H9 (cell line): ENCODE results near the gene GHRHR. TPM values are rescaled to one million over a fixed set of nuclear protein-coding genes. Genes with fewer than 3 reads are reported as not detected.

Source experiments
- DNase-seq: peaks from one replicate; pipeline ENCODE4 v3.0.0-alpha.2; 2017
- H2AFZ ChIP-seq: one replicate; pipeline ENCODE4 v1.6.1; 2013; ENCODE audit warnings: mild to moderate bottlenecking, low read length, control low read depth, moderate library complexity
- H2AK5ac ChIP-seq: 2 replicates; pipeline ENCODE4 v1.6.1; 2013; ENCODE audit warnings: low read length, control low read depth, mixed read lengths; ENCODE audit not compliant: insufficient read length
- H2BK120ac ChIP-seq: one replicate; pipeline ENCODE4 v1.6.1; 2013; ENCODE audit warnings: low read depth, mild to moderate bottlenecking, low read length, control low read depth, inconsistent platforms; ENCODE audit not compliant: poor library complexity, severe bottlenecking
- H2BK12ac ChIP-seq: 2 replicates; pipeline ENCODE4 v1.6.1; 2013; ENCODE audit warnings: low read length, control low read depth, mixed read lengths, low read depth; ENCODE audit not compliant: insufficient read length
- H2BK15ac ChIP-seq: 2 replicates; pipeline ENCODE4 v1.6.1; 2013; ENCODE audit warnings: low read depth, low read length, control low read depth
- H2BK20ac ChIP-seq: one replicate; pipeline ENCODE4 v1.6.1; 2013; ENCODE audit warnings: low read depth, mild to moderate bottlenecking, low read length, control low read depth, inconsistent platforms; ENCODE audit not compliant: poor library complexity, severe bottlenecking
- H2BK5ac ChIP-seq: 2 replicates; pipeline ENCODE4 v1.6.1; 2013; ENCODE audit warnings: low read length, control low read depth, mixed read lengths; ENCODE audit not compliant: insufficient read length
- H3K14ac ChIP-seq: 2 replicates; pipeline ENCODE4 v1.6.1; 2013; ENCODE audit warnings: low read length, control low read depth; ENCODE audit not compliant: insufficient read depth
- H3K18ac ChIP-seq: 2 replicates; pipeline ENCODE4 v1.6.1; 2013; ENCODE audit warnings: low read depth, mild to moderate bottlenecking, mixed read lengths, low read length, control low read depth; ENCODE audit not compliant: insufficient read length
- H3K23ac ChIP-seq: 2 replicates; pipeline ENCODE4 v1.6.1; 2013; ENCODE audit warnings: low read length, control low read depth, mixed read lengths, low read depth; ENCODE audit not compliant: insufficient read length
- H3K23me2 ChIP-seq: 2 replicates; pipeline ENCODE4 v1.6.1; 2013; ENCODE audit warnings: low read depth, mild to moderate bottlenecking, mixed read lengths, low read length, control low read depth; ENCODE audit not compliant: insufficient read length, poor library complexity, severe bottlenecking
- H3K27ac ChIP-seq: 2 replicates; pipeline ENCODE4 v1.5.1; 2013; ENCODE audit warnings: low read length, control low read depth, mixed read lengths, low read depth; ENCODE audit not compliant: insufficient read length
- H3K27me3 ChIP-seq: 2 replicates; pipeline ENCODE4 v1.6.1; 2013; ENCODE audit warnings: low read length, control low read depth, inconsistent platforms; ENCODE audit not compliant: insufficient read depth
- H3K4ac ChIP-seq: 2 replicates; pipeline ENCODE4 v1.6.1; 2013; ENCODE audit warnings: low read depth, mild to moderate bottlenecking, control low read depth, inconsistent platforms, low read length, moderate library complexity
- H3K4me1 ChIP-seq: 2 replicates; pipeline ENCODE4 v1.6.1; 2013; ENCODE audit warnings: low read length, control low read depth, inconsistent platforms; ENCODE audit not compliant: insufficient read depth
- H3K4me2 ChIP-seq: 2 replicates; pipeline ENCODE4 v1.6.1; 2013; ENCODE audit warnings: low read length, control low read depth, mixed read lengths; ENCODE audit not compliant: insufficient read length, insufficient read depth
- H3K56ac ChIP-seq: 2 replicates; pipeline ENCODE4 v1.6.1; 2013; ENCODE audit warnings: low read depth, mild to moderate bottlenecking, mixed read lengths, low read length, control low read depth; ENCODE audit not compliant: insufficient read length
- H3K79me1 ChIP-seq: 2 replicates; pipeline ENCODE4 v1.6.1; 2013; ENCODE audit warnings: low read depth, mild to moderate bottlenecking, moderate library complexity, low read length, control low read depth, inconsistent platforms; ENCODE audit not compliant: insufficient read depth, poor library complexity, severe bottlenecking
- H3K79me2 ChIP-seq: 2 replicates; pipeline ENCODE4 v1.6.1; 2013; ENCODE audit warnings: low read length, control low read depth, inconsistent platforms; ENCODE audit not compliant: insufficient read depth
- H3K9ac ChIP-seq: 2 replicates; pipeline ENCODE4 v1.6.1; 2013; ENCODE audit warnings: low read length, control low read depth, mixed read lengths; ENCODE audit not compliant: insufficient read length; ENCODE audit errors: extremely low read depth
- H3K9me3 ChIP-seq: one replicate; pipeline ENCODE4 v1.6.1; 2013; ENCODE audit warnings: low read depth, low read length, inconsistent platforms; ENCODE audit not compliant: control insufficient read depth
- H3T11ph ChIP-seq: one replicate; pipeline ENCODE4 v1.6.1; 2013; ENCODE audit warnings: mild to moderate bottlenecking, low read length, control low read depth, inconsistent platforms
- H4K20me1 ChIP-seq: one replicate; pipeline ENCODE4 v1.6.1; 2013; ENCODE audit not compliant: control insufficient read depth, insufficient read length, insufficient read depth
- H4K5ac ChIP-seq: 2 replicates; pipeline ENCODE4 v1.6.1; 2013; ENCODE audit warnings: low read depth, mild to moderate bottlenecking, mixed read lengths, low read length, control low read depth; ENCODE audit not compliant: insufficient read length
- H4K8ac ChIP-seq: replicated peaks from 2 replicates; pipeline ENCODE4 v1.6.1; 2013; ENCODE audit warnings: low read length, control low read depth, mixed read lengths, low read depth; ENCODE audit not compliant: insufficient read length
- H4K91ac ChIP-seq: 2 replicates; pipeline ENCODE4 v1.6.1; 2013; ENCODE audit warnings: low read depth, mild to moderate bottlenecking, moderate library complexity, mixed read lengths, low read length, control low read depth; ENCODE audit not compliant: insufficient read length
- H3K27ac Mint-ChIP-seq, 3 experiments: 2 replicates in 2 of 3; 3 replicates in 1 of 3; pipeline ENCODE4 v1.8.0; 2020 to 2021; ENCODE audit warnings: mixed read lengths in 3 of 3, mild to moderate bottlenecking in 1 of 3, moderate library complexity in 1 of 3
- H3K27me3 Mint-ChIP-seq: 2 replicates; pipeline ENCODE4 v1.8.0; 2021; ENCODE audit warnings: low read depth, mild to moderate bottlenecking, moderate library complexity, mixed read lengths
- H3K36me3 Mint-ChIP-seq, 3 experiments: 2 replicates in 2 of 3; 3 replicates in 1 of 3; pipeline ENCODE4 v1.8.0; 2020 to 2021; ENCODE audit warnings: low read depth in 3 of 3, mixed read lengths in 3 of 3; ENCODE audit not compliant: insufficient read depth in 1 of 3
- H3K4me1 Mint-ChIP-seq, 2 experiments: 2 replicates each; pipeline ENCODE4 v1.8.0; 2020; ENCODE audit warnings: mixed read lengths in 2 of 2
- H3K4me3 Mint-ChIP-seq, 2 experiments: 2 replicates in 1 of 2; 3 replicates in 1 of 2; pipeline ENCODE4 v1.8.0; 2020 to 2021; ENCODE audit warnings: mild to moderate bottlenecking in 2 of 2, mixed read lengths in 2 of 2, moderate library complexity in 1 of 2
- H3K9me3 Mint-ChIP-seq, 2 experiments: 2 replicates in 1 of 2; 3 replicates in 1 of 2; pipeline ENCODE4 v1.8.0; 2020; ENCODE audit warnings: mild to moderate bottlenecking in 2 of 2, mixed read lengths in 2 of 2, moderate library complexity in 1 of 2
- CTCF ChIP-seq: fragments of 200-600 bp; sonication (generic); conservative IDR thresholded peaks from 3 replicates; pipeline ENCODE4 v1.8.0; 2021; ENCODE audit warnings: antibody characterized with exemption, mild to moderate bottlenecking
- WGBS: extraction: QIAGEN DNeasy Blood & Tissue Kit; methylation state at CpG from one replicate; pipeline ENCODE4 v1.1.7; 2013; ENCODE audit warnings: missing lambda C conversion rate, low lambda C conversion rate, mixed read lengths; ENCODE audit not compliant: insufficient read length; ENCODE audit errors: extremely low coverage; 5-methylcytosine and 5-hydroxymethylcytosine counted together
- total RNA-seq: library from RNA; stranded (reverse); gene quantifications from 2 replicates; pipeline ENCODE4 v1.2.1, GENCODE V29; 2021

Gene GHRHR
- total RNA-seq, 1 experiment from 2014 or later, result 7.4 TPM

- WGBS, result no CpG with 5 or more reads among the region's 12 CpGs
- Histone ChIP-seq H2BK12ac (no peak overlapping the region), H2BK5ac (no peak overlapping the region), H4K20me1 (peaks cover 3% of the 10 kb centered on the region), H3K23me2 (peaks cover 3% of the 10 kb centered on the region), H2AFZ (no peak overlapping the region), H2BK15ac (no peak overlapping the region), H3T11ph (no peak overlapping the region), H3K23ac (no peak overlapping the region), H3K14ac (no peak overlapping the region), H2BK120ac (no peak overlapping the region), H4K91ac (no peak overlapping the region), H4K8ac (no peak overlapping the region), H3K4me1 (peaks cover 4% of the 10 kb centered on the region; the same call in 1 of the 2 replicates), H3K79me2 (no peaks in the 10 kb centered on the region), H3K27me3 (no peaks in the 10 kb centered on the region; the same call in 1 of the 2 replicates), H2AK5ac (no peak overlapping the region), H4K5ac (no peak overlapping the region), H3K79me1 (no peaks in the 10 kb centered on the region), H3K18ac (no peak overlapping the region), H2BK20ac (no peak overlapping the region), H3K56ac (no peak overlapping the region), H3K9ac (no peak overlapping the region), H3K9me3 (no peaks in the 10 kb centered on the region), H3K27ac (no peak overlapping the region), H3K4ac (no peak overlapping the region), H3K4me2 (peak overlapping the region; percentile 60)
- Mint-ChIP-seq H3K4me1 (peaks cover 54 to 56% of the 10 kb centered on the region in 2 experiments), H3K36me3 (no peaks in the 10 kb centered on the region), H3K27ac (peak overlapping the region in 2 of 3 experiments; percentile 41 to 94; a peak in 2 of 7 replicates), H3K4me3 (peak overlapping the region; percentile 71 to 78), H3K9me3 (no peaks in the 10 kb centered on the region; a peak in 1 of 5 replicates), H3K27me3 (peaks cover 47% of the 10 kb centered on the region)
- no peak for TF ChIP-seq CTCF
- DNase-seq, result no peak
These were observed 20.1 kb downstream of the GHRHR start for GRCh38 chr7:30983914-30984247.
